HepG2 (cell line): ENCODE measurements around the gene FMNL2. TPM values are rescaled to one million over a fixed set of nuclear protein-coding genes. Genes with fewer than 3 reads are reported as not detected.

Source experiments
- ATAC-seq: fragments of 200-7000 bp; cut with Tn5 transposase; 3 replicates; pipeline ENCODE4 v1.9.1; 2020; ENCODE audit warnings: mild to moderate bottlenecking, moderate library complexity
- BruUV-seq: library from RNA; stranded (reverse); fragments of 400-500 nt; replicated peaks from 2 replicates; lab custom pipeline; 2021; lab: Mats Ljungman, UMichigan
- CTCF ChIA-PET: fragments of 300-600 bp; formaldehyde crosslinking; extraction: SDS; loops from one replicate; lab custom pipeline; 2021; ENCODE audit warnings: low total read pairs, inconsistent platforms, low intra/inter-chr PET ratio; lab: Yijun Ruan, JAX
- POLR2A ChIA-PET: fragments of 350-600 bp; sonication (Branson Sonifier 250); formaldehyde crosslinking; loops from one replicate; lab custom pipeline; 2020; ENCODE audit warnings: antibody characterized with exemption, inconsistent platforms; lab: Yijun Ruan, JAX
- DNase-seq: peaks from one replicate; pipeline ENCODE4 v3.0.0-alpha.2; 2015; ENCODE audit warnings: low spot score
- FAIRE-seq: peaks from 3 replicates; lab custom pipeline; 2011; peaks lifted over from hg19 to GRCh38; lab: Jason Lieb, UNC
- H2AFZ ChIP-seq: one replicate; pipeline ENCODE4 v1.6.1; 2011; ENCODE audit warnings: low read length, inconsistent platforms
- H3K27ac ChIP-seq: fragments of 300-600 bp; 3 replicates; pipeline ENCODE4 v1.8.0; 2011; ENCODE audit warnings: mixed run types, mild to moderate bottlenecking, mixed read lengths, low read length, inconsistent platforms; ENCODE audit not compliant: insufficient read depth; ENCODE audit errors: extremely low read length
- H3K27me3 ChIP-seq, 2 experiments: fragments of 200-600 bp in 1 of 2; 2 replicates in 1 of 2; 3 replicates in 1 of 2; pipeline versions ENCODE4 v1.6.0 to v1.8.0; 2011; ENCODE audit warnings: low read length in 2 of 2, mild to moderate bottlenecking in 2 of 2, moderate library complexity in 2 of 2, inconsistent platforms in 1 of 2; ENCODE audit not compliant: insufficient read depth in 2 of 2, control insufficient read depth in 1 of 2
- H3K36me3 ChIP-seq, 2 experiments: fragments of 200-600 bp in 1 of 2; replicated peaks in 1 of 2; 2 replicates in 1 of 2; 3 replicates in 1 of 2; pipeline versions ENCODE4 v1.5.1 to v1.8.0; 2011; ENCODE audit warnings: low read length in 2 of 2, inconsistent platforms in 1 of 2; ENCODE audit not compliant: insufficient read depth in 2 of 2, control insufficient read depth in 1 of 2
- H3K4me1 ChIP-seq: 2 replicates; pipeline ENCODE4 v1.5.1; 2012; ENCODE audit warnings: low read length, inconsistent platforms; ENCODE audit not compliant: insufficient read depth
- H3K4me2 ChIP-seq: 2 replicates; pipeline ENCODE4 v1.6.0; 2011; ENCODE audit warnings: low read depth, low read length, inconsistent platforms
- H3K4me3 ChIP-seq, 3 experiments: fragments of 200-600 bp in 1 of 3; sonication (generic), shearing (Covaris generic) in 1 of 3; replicated peaks in 1 of 3; 2 replicates each; pipeline ENCODE4 v1.5.1; 2011 to 2016; ENCODE audit warnings: low read length in 3 of 3, inconsistent platforms in 2 of 3, low read depth in 2 of 3, mild to moderate bottlenecking in 2 of 3, control low read depth in 1 of 3, mixed read lengths in 1 of 3; ENCODE audit not compliant: insufficient read depth in 1 of 3
- H3K79me2 ChIP-seq: one replicate; pipeline ENCODE4 v1.6.1; 2011; ENCODE audit warnings: low read length, inconsistent platforms; ENCODE audit not compliant: insufficient read depth
- H3K9ac ChIP-seq: 2 replicates; pipeline ENCODE4 v1.6.0; 2011; ENCODE audit warnings: mild to moderate bottlenecking, low read depth, low read length, inconsistent platforms; ENCODE audit not compliant: insufficient read depth
- H3K9me3 ChIP-seq: 2 replicates; pipeline ENCODE4 v1.5.1; 2012; ENCODE audit warnings: mild to moderate bottlenecking, low read length
- H4K20me1 ChIP-seq: 2 replicates; pipeline ENCODE4 v1.6.0; 2011; ENCODE audit warnings: inconsistent platforms, mild to moderate bottlenecking, low read length, moderate library complexity; ENCODE audit not compliant: insufficient read depth
- ATAD3A ChIP-seq: sonication (generic); formaldehyde crosslinking; IDR thresholded peaks from 2 replicates; pipeline ENCODE4 v1.4.0; 2020; ENCODE audit warnings: missing genetic modification reagents
- DNMT1 ChIP-seq: sonication (generic); formaldehyde crosslinking; IDR thresholded peaks from 2 replicates; pipeline ENCODE4 v1.5.1; 2020; ENCODE audit warnings: mild to moderate bottlenecking, missing genetic modification reagents
- HOXA7 ChIP-seq: sonication (generic); formaldehyde crosslinking; IDR thresholded peaks from 2 replicates; pipeline ENCODE4 v1.8.1; 2022; ENCODE audit warnings: mild to moderate bottlenecking, missing genetic modification reagents, moderate library complexity
- MEIS1 ChIP-seq: sonication (generic); formaldehyde crosslinking; IDR thresholded peaks from 2 replicates; pipeline ENCODE4 v1.9.0; 2021; ENCODE audit warnings: mild to moderate bottlenecking, missing genetic modification reagents, moderate library complexity, borderline replicate concordance
- NCOA2 ChIP-seq: sonication (generic); formaldehyde crosslinking; IDR thresholded peaks from 2 replicates; pipeline ENCODE4 v1.8.0; 2022; ENCODE audit warnings: inconsistent platforms
- POLR2AphosphoS5 ChIP-seq: IDR thresholded peaks from 2 replicates; pipeline ENCODE4 v1.6.1; 2012; ENCODE audit warnings: low read depth, low read length
- RARG ChIP-seq: sonication (generic); formaldehyde crosslinking; IDR thresholded peaks from 2 replicates; pipeline ENCODE4 v1.4.0; 2020; ENCODE audit warnings: low read depth, mild to moderate bottlenecking, missing genetic modification reagents
- SOX5 ChIP-seq: IDR thresholded peaks from 2 replicates; pipeline ENCODE4 v1.6.1; 2016; ENCODE audit warnings: borderline replicate concordance
- ZMYM2 ChIP-seq: sonication (generic); formaldehyde crosslinking; IDR thresholded peaks from 2 replicates; pipeline ENCODE4 v1.8.0; 2022; ENCODE audit warnings: mild to moderate bottlenecking, missing genetic modification reagents
- ZNF253 ChIP-seq: sonication (generic); formaldehyde crosslinking; IDR thresholded peaks from 2 replicates; pipeline ENCODE4 v1.8.0; 2022; ENCODE audit warnings: mild to moderate bottlenecking, missing genetic modification reagents, borderline replicate concordance
- ZNF33B ChIP-seq: sonication (generic); formaldehyde crosslinking; IDR thresholded peaks from 2 replicates; pipeline ENCODE4 v1.5.1; 2020; ENCODE audit warnings: mild to moderate bottlenecking, missing genetic modification reagents
- ZNF7 ChIP-seq: IDR thresholded peaks from 2 replicates; pipeline ENCODE4 v1.6.1; 2016; ENCODE audit warnings: missing biosample characterization, missing genetic modification reagents
- WGBS: methylation state at CpG from one replicate; pipeline ENCODE4 v1.1.6; 2017; ENCODE audit warnings: low lambda C conversion rate; 5-methylcytosine and 5-hydroxymethylcytosine counted together
- in situ Hi-C: cut with HindIII; loops from 2 replicates; pipeline ENCODE4 v1.10.0; 2017; ENCODE audit warnings: low pct_unique_long_range_greater_than_20kb; ENCODE audit not compliant: extremely low pct_ligation_motif_present
- intact Hi-C: fragments of 100-400 bp; cut with micrococcal nuclease; formaldehyde crosslinking; loops from one replicate; pipeline ENCODE4 v1.10.0; 2022; ENCODE audit not compliant: unreplicated experiment
- polyA plus RNA-seq, 8 experiments: library from polyadenylated mRNA; depleted of rRNA in 3 of 8; stranded (reverse) in 7 of 8; unstranded in 1 of 8; fragments of >200 nt; fragmentation: Illumina TruSeq in 4 of 8; extraction: Trizol in 4 of 8; gene quantifications; 2 replicates each; pipeline versions ENCODE4 v1.2.1 to v1.2.3, GENCODE V29; 2011 to 2016; ENCODE audit warnings: low read depth in 4 of 8, missing spikeins in 1 of 8, mixed read lengths in 1 of 8; ENCODE audit not compliant: insufficient read depth in 1 of 8
- total RNA-seq, 5 experiments: library from RNA; depleted of rRNA; stranded (reverse); fragments of >200 nt; fragmentation: Illumina TruSeq; extraction: Trizol; gene quantifications; 2 replicates each; pipeline ENCODE4 v1.2.3, GENCODE V29; 2016; ENCODE audit warnings: low read depth in 1 of 5
- TF ChIP-seq, protein P1 (sequence below): sonication (generic); formaldehyde crosslinking; conservative IDR thresholded peaks from 2 replicates; pipeline ENCODE4 v1.4.0; 2020; ENCODE audit warnings: missing genetic modification reagents
- TF ChIP-seq, protein P2 (sequence below): IDR thresholded peaks from 2 replicates; pipeline ENCODE4 v1.6.1; 2012; ENCODE audit warnings: inconsistent platforms

The FMNL2 gene
- total and polyA plus RNA-seq, 2 of the 13 experiments (the other 11 are each of a cell fraction or from before 2014, with no cell fraction given) = 66.5 to 67.7 TPM

DNA sequence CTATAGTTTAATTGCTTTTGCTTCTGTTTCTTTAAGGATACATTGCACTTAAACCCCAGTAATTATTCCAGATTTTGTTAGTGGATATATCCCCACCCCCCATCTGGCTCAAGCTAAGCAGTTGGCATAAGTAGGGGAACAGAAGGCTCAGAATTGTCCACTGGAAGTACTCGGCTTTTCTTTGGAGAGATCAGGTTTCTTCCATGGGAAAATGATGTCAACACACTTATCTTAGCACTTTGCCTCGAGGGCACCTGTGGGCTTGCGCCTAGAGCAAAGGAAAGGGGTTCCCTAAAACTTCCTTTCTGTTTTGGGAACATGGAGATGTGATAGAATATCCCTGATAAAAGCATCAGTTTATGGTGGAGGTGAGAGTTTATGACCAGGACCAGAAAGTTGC is 130.6 kb downstream of the FMNL2 start:
- no peak overlapping the region for H3K4me2 ChIP-seq
- TF ChIP-seq ZNF253 (no peak), DNMT1 (CRISPR knock-in tag) (no peak), ATAD3A (CRISPR knock-in tag) (no peak), POLR2AphosphoS5 (no peak), RARG (CRISPR knock-in tag) (no peak), SOX5 (CRISPR knock-in tag) (no peak), MEIS1 (CRISPR knock-in tag) (no peak), HOXA7 (CRISPR knock-in tag) (no peak), ZNF33B (CRISPR knock-in tag) (no peak), ZMYM2 (CRISPR knock-in tag) (no peak), NCOA2 (no peak), ZNF7 (CRISPR knock-in tag) (no peak)
- TF ChIP-seq, protein P1, sequence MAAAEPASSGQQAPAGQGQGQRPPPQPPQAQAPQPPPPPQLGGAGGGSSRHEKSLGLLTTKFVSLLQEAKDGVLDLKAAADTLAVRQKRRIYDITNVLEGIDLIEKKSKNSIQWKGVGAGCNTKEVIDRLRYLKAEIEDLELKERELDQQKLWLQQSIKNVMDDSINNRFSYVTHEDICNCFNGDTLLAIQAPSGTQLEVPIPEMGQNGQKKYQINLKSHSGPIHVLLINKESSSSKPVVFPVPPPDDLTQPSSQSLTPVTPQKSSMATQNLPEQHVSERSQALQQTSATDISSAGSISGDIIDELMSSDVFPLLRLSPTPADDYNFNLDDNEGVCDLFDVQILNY (CRISPR knock-in tag) = no peak
- TF ChIP-seq, protein P2, sequence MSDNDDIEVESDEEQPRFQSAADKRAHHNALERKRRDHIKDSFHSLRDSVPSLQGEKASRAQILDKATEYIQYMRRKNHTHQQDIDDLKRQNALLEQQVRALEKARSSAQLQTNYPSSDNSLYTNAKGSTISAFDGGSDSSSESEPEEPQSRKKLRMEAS = no peak
- TF ChIP-seq, all 625 proteins: peak for 0
- 90% methylated on average over 3 of the region's 3 CpGs for WGBS
- no peaks in the 10 kb centered on the region for H3K36me3 ChIP-seq
- H3K4me3 ChIP-seq = no peak overlapping the region
- H3K9ac ChIP-seq = no peak overlapping the region
- CTCF ChIA-PET = no interaction called here
- H3K79me2 ChIP-seq = peaks cover 99% of the 10 kb centered on the region
- POLR2A ChIA-PET = no interaction called here
- H3K27me3 ChIP-seq = no peaks in the 10 kb centered on the region
- peaks cover 88% of the 10 kb centered on the region for H3K4me1 ChIP-seq
- H4K20me1 ChIP-seq = no peaks in the 10 kb centered on the region
- no peak for ATAC-seq
- in situ Hi-C loops (no loop called here), intact Hi-C loops (no loop called here)
- no peaks in the 10 kb centered on the region for H3K9me3 ChIP-seq
- DNase-seq = no peak
- BruUV-seq = no TSS peak
- no peak overlapping the region for H2AFZ ChIP-seq
- no peak for FAIRE-seq
- no peak overlapping the region for H3K27ac ChIP-seq
